ENCODE measurements around the gene SLC22A6. TPM values are rescaled to one million over a fixed set of nuclear protein-coding genes. Genes with fewer than 3 reads are reported as not detected.
"Not testable (repeated sequence)": the region's sequence is repeated elsewhere in the genome, so short reads cannot be mapped to it uniquely, and the experiment has no call there.

The SLC22A6 gene
- total RNA-seq, 1 donor from 2014 or later: not detected

- DNase-seq (ENCODE audit: low spot score): no peak
Measured at GRCh38 chr11:62985041-62985750, 429 bp upstream of the SLC22A6 start.

GRCh38 chr11:62983536-62984199 is 1.1 kb downstream of the SLC22A6 start:
- no peak for DNase-seq (ENCODE audit: low spot score)

- DNase-seq (ENCODE audit: low spot score): no peak
Measured at GRCh38 chr11:62981743-62982142, 3.0 kb downstream of the SLC22A6 start.

GRCh38 chr11:62980133-62980760 is 4.5 kb downstream of the SLC22A6 start:
- DNase-seq (ENCODE audit: low spot score): no peak

- no peak for DNase-seq (ENCODE audit: low spot score)
Measured at GRCh38 chr11:62976109-62976508, 8.7 kb downstream of the SLC22A6 start.

- DNase-seq (ENCODE audit: low spot score): peak; percentile 24
Measured at GRCh38 chr11:62974848-62975522, 9.8 kb downstream of the SLC22A6 start.

- no peak for DNase-seq (ENCODE audit: low spot score)
Measured at GRCh38 chr11:62965574-62965973, 19.2 kb downstream of the SLC22A6 start.

- no peak for DNase-seq (ENCODE audit: low spot score)
Measured at GRCh38 chr11:62962391-62962790, 22.4 kb downstream of the SLC22A6 start.

GRCh38 chr11:62961017-62961570 is 23.7 kb downstream of the SLC22A6 start:
- no peak for DNase-seq (ENCODE audit: low spot score)

- DNase-seq (ENCODE audit: low spot score): no peak
Measured at GRCh38 chr11:62959422-62959980, 25.3 kb downstream of the SLC22A6 start.

- no peak for DNase-seq (ENCODE audit: low spot score)
Measured at GRCh38 chr11:62958547-62959421, 26.0 kb downstream of the SLC22A6 start.

GRCh38 chr11:62957147-62957546 is 27.6 kb downstream of the SLC22A6 start:
- no peak for DNase-seq (ENCODE audit: low spot score)

- DNase-seq (ENCODE audit: low spot score): no peak
Measured at GRCh38 chr11:62954478-62954877, 30.3 kb downstream of the SLC22A6 start.

GRCh38 chr11:62953811-62954210 is 31.0 kb downstream of the SLC22A6 start:
- DNase-seq (ENCODE audit: low spot score): no peak

- no peak for DNase-seq (ENCODE audit: low spot score)
Measured at GRCh38 chr11:62948765-62949320, 35.9 kb downstream of the SLC22A6 start.

GRCh38 chr11:62945538-62945937 is 39.2 kb downstream of the SLC22A6 start:
- DNase-seq (ENCODE audit: low spot score): not testable (repeated sequence)

- not testable (repeated sequence) for DNase-seq (ENCODE audit: low spot score)
Measured at GRCh38 chr11:62937528-62937927, 47.2 kb downstream of the SLC22A6 start.

- no peak for DNase-seq (ENCODE audit: low spot score)
Measured at GRCh38 chr11:62934496-62934785, 50.3 kb downstream of the SLC22A6 start.

- DNase-seq (ENCODE audit: low spot score): no peak
Measured at GRCh38 chr11:62933750-62934495, 50.8 kb downstream of the SLC22A6 start.

GRCh38 chr11:62933285-62933684 is 51.5 kb downstream of the SLC22A6 start:
- no peak for DNase-seq (ENCODE audit: low spot score)

Measured in mucosa of gallbladder (tissue), 1 donor.